Activated CD4-positive, alpha-beta T cell treated with anti-CD3 and anti-CD28 coated beads, Interleukin-2, Interleukin-6, amounts not matched to agents 100 ng/mL and 50 ng/mL, durations not matched to agents 16 hours and 8 hours (primary cell): Measurements from ENCODE around the gene AKT3.

Experiments
- DNase-seq: peaks from one replicate; pipeline ENCODE4 v3.0.0-alpha.2; 2020

The AKT3 gene

DNA sequence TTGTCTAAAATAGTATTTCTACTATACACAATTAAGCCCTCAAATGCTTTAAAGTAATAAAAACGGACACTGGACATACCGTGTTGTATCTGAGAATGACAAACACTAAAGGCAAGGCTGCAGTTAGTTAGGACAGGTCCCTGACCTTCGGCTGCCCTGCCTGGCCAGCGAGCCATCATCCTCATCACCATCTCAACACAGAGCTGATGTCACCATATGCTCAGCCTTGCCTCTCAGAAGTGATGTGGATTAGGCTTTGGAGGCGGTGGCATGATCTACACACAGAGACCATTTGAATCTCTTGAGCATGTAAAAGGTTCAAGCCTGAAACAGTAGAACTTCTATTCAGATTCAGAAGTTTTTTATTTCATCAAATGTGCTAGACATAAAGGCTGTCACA, 349.5 kb downstream of the AKT3 start:
- no peak for DNase-seq

DNA sequence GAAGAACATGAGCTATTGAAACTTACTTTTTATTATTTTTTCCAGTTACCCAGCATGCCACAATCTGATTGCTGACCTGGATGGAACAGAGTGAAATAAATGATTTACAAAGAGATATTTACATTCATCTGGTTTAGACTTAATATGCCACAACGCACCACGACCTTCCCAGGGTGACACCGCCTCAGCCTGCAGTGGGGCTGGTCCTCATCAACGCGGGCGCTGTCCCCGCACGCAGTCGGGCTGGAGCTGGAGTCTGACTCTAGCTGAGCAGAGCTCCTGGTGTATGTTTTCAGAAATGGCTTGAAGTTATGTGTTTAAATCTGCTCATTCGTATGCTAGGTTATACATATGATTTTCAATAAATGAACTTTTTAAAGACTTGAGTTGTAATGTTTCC, 350.3 kb downstream of the AKT3 start:
- DNase-seq: no peak

DNA sequence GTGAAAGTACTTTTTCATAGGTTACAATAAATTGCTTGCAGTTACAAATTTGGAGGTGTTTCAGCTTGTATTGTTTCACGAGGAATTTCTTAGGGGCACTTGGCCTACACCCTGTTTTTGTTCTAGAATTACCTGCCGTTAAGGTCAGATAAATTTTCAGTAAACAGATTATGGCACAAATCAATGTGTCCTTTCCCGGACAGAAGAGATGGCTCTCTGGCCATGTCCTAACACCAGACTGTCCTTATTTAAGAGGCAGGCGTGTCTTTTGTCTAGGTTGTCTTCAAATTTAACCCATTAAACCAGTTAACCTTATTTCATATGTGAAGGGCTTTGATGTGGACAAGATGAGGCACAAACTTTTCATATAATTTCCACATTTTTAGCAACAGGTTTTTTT, 350.8 kb downstream of the AKT3 start:
- no peak for DNase-seq

DNA sequence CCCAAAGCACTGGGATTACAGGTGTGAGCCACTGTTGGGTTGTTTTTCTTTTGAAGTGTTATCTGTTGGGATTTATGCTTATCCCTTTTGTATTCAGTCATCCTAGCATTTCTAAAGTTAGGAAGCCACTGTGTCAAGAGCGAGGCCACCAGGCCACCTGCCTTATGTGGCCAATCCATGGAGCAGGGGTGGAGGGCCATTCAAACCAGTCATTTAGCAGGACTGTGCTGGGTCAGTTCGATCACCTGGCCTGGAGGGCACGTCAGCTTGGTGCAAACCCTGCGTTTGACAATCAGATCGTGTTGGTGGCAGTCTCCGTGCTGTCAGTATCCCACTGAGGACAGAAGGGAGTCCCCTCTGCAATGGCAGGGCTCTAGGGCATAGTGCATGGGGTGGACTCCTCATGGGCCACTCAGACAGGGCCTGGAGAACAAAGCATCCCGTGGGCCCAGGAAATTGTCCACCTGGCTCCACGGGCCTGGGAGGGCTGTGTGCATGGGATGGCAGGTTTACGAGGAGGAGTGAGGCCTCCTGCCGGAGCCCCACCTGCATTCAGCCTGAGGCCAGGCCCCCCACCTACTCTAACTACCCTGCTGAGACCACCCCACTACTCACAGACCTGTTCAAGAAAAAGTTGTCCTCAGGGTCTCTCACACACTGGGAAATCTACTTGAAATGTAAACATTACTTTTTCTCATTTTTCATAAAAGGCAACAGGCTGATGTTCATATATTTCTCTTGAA, 351.9 kb downstream of the AKT3 start:
- DNase-seq: no peak

DNA sequence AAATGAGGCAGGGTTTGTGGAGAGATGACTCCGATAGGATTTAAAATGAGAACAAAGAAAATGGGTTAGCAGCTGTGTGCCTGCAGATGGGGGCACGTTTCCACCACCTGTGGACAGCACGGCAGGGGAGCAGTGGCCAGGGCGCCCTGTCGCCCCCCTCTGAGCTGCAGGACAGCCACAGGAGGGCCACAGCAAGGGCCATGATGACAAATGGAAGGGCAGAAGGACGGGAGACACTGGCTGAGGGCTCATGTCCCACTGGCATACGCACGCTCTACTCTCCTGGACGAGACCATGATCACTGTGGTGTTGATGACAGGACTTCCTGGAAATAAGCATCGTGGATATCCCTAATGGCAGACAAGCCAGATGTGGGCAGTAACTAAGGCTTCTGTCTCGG, 353.2 kb downstream of the AKT3 start:
- DNase-seq: no peak

DNA sequence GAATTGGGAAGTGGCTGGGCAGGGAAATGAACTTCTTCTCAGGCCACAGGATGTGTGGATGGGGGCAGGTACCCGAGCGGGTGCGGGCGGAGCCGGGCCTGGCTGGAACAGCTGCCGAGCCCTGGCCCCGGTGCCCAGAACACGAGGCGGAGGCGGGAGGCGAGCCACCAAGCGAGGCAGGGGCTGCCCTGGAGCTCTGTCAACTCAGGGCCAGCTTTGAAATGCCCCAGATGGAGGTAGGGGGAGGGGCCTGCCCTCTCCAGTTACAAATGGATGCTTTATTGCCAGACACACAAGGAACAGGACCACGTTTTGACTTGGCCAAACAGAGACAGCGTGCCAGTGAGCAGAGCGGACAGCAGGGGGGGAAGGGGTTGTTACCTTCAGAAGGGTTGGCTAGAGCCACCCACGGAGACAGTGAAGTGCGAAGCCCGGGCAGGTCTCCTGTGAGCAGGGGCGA, 353.8 kb downstream of the AKT3 start:
- no peak for DNase-seq

DNA sequence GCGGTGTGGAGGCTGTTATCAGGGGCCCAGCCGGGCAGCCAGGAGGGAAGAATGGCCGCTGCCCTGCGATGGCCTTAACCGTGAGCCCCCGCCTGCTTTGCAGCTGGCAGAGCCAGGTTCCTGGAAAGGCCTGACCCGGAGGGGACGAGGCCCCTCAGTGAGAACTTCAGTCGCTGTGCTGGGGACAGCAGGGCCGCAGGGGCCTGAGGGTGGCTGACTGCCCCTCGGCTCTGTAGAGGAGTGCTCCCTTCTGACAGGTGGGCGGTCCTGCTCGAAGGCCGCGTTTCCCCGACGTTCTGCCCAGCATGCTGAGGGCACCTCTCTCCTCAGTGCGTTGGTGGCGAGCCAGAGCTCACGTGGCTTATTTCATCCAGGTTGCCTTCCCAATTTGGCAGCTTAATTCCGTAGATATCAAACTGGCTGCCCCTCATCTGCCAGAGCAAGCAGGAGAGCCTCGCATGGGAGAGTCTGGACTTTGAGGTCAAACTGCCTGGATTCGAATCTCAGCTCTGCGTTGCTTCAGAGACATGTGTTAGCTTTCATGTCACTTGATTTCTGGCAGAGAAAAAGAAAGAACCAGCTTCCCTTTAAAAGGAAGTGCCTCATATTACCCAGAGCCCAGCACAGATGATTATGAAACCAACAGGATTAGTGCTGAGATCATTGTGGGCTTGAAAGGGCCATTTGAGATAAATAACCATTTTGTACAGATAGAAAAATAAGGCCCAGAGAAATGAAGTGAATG, 354.4 kb downstream of the AKT3 start:
- DNase-seq: no peak

DNA sequence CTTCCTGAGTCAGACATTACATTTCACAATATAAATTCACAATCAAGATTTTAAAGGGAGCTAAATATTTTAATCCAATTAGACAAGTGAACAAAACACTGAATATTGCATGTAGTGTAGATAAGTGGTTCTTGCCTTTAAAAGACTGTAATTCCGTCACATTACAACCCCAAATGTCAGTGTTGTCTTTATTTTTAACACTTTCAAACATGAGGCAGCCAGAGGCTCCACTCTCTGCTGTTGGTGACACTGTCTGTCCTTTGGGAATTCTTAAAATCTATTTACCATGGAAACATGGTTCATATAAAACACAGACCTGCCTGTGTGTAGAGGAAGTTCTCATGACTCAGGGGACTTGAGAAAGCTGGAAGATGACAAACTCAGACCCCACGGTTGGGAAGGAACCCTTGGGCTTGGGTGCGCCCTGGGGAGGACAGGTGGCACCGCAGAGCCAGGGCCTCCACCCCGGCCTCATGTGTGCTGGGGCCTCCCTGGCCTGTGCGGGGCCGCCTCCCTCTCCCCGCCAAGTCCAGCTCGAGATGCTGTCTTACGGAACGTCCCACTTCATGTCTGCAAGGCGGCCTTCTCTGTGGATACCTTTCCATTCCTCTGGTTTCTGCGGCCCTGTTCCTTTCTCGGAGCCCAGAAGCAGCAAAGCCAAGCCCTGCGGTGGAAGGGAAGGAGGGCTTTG, 355.2 kb downstream of the AKT3 start:
- no peak for DNase-seq

DNA sequence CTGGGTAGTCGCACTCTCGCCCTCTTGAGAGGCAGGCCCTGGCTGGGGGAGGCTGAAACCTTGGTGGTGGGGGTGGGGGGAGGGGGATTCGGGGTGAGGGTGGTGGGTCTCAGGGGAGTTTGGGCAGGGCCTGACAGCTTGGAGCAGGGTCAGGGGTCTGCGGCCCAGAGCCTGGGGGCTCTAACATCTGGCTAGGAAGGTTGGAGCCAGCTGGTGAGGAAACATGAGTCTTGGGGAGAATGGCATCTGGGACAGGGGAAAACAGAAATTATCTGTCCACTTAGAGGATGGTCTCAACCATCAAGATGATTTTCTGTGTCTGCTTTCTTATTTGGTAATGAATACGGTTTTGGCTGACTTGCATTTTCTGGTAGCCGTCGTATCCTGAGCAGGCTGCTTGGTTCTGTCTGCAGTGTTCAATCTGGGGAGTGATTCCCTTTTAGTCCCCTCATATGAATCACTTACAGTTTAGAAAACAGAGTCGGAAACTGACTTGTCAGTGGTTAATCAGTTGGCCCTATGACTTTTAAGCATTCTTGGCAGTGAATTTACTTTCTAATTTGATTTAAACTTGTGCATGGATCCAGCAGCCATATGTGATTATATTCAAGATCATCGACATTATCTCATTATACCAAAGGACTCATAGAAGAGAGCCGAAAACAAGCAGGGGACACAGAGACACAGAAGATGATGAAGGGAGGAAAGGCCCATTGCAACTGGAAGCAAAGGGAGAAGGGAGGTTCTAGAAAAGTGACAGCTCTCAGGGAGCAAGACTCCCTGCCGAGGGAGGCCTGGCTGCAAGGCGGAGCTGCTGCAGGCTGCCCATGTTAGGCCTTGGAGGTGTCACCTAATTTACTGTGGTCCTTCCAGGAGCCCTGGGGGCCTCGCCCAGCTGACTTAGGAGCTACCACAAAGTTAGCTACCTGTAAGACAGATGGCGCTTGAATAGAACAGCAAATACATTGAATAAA, 356.6 kb downstream of the AKT3 start:
- no peak for DNase-seq

DNA sequence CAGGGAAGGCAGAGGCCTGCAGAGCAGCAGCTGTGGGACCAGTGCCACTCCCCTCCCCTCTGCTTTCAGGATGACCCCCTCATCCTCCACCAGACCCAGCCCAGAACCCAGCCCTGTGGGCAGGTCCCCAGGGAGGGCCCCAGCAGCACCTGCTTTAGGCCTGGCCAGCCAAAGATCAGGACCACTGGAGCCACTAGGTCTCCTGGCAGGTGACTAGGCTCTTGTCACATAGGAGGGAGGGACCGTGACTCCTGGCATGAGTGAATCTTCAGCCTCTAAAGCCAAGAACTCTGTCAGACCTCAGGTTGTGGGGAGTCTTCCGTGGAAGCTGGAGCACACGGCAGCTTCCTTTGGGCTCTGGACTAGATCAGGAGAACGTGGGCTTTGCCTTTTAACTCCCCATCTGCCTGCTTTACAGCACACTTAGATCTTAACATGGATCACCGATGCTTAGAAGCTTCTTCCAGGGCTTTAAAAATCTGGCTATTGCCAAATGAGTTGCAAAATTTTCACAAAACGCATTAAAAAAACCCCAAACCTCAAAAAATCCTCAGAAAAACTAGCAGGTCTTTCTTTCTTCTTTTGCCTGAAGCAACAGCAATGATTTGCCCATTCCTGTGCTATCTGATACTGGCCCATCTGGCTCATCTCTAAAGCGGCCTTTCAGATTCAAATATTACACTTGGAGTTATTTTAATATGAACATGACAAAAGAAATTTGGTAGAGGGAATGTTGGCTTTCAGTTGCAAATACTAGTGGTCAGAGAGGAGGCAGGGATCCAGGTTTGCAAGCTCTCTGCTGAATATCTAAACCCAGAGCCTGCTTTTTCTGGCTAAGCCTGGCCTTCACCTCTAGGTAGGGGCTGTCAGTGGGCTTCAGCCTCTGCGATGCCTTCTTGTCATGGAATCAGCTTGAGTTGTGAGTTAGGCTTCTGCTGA, 359.0 kb downstream of the AKT3 start:
- no peak for DNase-seq

DNA sequence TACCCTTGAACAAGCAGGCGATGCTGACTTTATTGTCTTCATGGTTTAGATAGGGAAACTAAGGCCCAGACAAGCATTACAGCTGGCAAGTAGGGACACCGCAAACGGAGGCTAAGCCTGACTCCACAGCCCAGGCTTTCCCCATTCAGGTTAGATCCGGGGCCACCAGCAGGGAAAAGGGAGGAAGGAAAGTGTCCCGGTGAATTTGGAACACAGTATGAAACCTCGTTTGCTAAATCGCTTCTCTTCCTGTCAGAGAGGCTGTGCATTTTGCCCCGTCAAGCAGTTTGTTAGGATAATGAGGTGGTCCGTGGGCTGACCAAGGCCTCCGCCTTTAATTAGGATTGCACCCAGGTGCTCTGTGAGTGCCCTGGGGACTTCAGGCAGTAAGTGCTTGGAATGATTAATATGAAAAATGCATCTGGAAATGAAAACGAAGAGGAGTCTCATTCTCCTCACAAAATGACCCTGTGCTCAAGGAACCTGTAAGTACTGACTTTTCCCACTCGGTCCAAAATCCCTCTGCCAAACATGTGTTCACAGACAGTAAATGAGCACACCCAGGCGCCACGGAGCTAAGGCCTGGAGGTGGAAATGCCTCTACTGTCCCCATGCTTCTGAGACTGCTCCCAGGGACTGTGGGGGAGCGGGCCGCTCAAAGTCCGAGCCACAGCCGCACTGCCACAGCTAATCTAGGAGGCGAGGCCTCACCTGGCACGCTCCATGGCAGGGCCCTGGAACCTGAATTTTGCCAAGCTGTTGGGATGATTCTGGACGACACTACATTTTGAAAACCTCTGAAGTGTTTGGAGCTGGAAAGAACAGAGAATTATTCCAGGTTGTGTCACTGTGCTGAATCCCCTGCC, 360.1 kb downstream of the AKT3 start:
- no peak for DNase-seq

DNA sequence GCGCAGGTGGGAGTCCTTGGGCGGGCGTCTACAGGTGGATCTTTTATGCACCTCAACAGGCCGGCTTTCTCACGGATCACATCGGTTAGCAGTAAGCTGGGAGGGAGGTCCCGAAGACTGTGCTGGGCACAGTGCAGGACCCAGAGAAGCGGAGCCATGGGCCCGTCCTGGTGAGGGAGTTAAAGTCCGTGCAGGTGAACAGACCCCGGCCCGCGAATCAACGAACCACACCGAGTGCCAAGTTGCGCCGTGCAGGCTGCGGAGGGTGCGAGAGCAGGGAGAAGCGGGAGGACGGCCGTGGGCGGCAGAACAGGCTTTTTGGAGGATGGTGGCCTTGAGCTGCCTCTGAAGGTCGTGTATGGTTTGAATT, 360.9 kb downstream of the AKT3 start:
- no peak for DNase-seq

DNA sequence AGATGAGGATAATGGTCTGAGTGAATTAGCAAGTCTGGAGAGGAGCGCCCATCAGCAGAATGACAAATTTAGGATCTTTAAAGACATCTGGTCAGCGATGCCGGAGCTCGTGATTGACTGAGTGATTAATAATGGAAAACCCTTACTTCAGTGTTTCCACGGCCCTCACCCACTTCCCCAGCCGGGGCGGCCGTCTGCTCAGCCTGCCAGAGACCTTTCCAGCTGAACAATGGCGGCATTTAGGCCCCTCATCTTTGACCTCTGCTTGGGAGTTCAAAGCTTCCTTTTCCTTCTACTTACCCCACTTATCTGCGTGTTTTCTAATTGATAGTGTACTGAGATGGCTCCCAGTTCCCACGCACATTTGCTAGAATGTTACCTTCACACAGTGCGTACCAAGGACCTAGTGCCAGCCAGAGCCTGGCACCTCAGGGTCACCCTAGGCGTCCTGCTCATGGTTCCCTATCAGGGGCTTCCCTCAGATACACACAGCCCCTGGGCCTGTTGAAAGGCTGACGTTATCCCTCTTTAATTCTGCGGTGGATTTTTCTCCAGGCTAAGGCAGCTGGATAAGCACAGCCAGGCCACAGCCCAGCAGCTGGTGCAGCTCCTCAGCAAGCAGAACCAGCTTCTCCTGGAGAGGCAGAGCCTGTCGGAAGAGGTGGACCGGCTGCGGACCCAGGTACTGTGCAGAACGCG, 361.4 kb downstream of the AKT3 start:
- no peak for DNase-seq

DNA sequence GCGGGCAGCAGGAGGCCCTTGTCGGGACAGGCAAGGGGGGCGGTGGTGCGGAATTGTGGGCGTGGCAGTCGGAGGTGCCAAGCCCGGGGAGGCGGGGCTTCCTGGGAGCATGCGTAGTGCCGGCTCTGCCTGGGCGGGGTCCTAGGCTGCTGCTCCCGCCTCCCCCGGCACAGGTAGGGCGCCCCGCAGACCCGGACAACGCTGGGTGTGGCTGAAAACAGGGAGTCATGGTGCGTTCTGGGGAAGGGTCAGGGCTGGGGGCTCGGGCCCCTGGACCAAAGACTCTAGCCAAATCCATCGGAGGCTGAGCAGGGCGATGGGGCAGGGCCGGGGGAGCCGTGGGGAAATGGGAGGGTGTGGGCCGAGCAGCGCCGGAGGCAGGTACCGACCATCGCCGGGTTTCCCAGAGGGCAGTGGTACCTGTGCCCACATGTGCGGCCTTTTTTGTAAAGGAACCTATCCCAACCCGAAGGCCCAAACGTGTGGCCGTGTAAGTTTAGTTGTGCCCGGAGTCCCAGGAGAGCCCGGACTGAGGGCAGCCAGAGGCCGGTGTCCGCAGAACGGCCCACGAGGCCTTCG, 362.3 kb downstream of the AKT3 start:
- DNase-seq: no peak

DNA sequence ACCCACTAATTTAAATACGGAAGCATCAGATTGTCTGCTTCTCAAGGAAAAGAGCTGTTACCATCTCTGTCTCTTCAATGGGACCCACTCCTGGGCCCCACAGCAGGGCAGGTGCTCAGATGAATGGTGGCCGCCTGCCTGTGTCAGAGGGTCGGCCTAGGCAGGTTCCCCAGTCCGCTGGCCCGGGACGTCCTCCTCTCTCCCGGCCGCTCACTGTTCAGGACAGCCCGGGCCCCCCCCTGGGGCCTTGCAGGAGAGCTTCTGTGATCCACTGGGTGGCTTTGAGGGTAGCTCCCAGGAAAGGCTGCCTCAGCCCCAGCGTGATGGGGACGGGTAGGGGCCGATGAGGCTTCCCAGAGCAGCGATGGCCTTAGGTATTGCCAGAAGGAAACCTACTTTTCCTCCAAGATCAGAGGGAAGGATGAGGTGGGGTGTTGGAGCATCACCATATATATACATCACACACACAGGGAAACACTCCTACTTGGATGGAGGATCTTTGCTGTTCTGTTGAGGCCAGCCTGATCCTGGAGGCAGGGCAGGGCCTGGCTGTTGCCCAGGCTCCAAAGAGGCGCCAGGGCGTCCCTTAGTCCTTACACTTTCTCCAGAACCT, 362.9 kb downstream of the AKT3 start:
- no peak for DNase-seq

DNA sequence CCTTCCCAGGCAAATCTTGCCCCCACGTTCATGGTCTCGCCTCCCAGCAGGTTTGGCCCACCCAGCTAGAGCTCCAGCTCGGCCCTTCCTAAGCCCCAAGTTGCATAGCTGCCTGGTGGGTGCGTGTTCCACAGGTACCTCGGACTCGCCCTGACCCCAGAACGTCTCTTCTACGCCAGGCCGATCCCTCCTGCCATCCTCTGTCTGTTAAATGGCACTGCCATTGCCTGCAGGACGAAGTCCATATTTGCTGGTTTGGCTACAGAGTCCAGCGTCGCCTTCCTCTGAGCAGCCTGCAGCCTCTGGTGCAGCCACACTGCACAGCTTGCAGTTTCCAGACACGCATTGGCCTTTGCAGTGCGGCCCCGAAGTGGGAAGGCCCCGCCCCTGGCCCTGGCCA, 366.1 kb downstream of the AKT3 start:
- no peak for DNase-seq

DNA sequence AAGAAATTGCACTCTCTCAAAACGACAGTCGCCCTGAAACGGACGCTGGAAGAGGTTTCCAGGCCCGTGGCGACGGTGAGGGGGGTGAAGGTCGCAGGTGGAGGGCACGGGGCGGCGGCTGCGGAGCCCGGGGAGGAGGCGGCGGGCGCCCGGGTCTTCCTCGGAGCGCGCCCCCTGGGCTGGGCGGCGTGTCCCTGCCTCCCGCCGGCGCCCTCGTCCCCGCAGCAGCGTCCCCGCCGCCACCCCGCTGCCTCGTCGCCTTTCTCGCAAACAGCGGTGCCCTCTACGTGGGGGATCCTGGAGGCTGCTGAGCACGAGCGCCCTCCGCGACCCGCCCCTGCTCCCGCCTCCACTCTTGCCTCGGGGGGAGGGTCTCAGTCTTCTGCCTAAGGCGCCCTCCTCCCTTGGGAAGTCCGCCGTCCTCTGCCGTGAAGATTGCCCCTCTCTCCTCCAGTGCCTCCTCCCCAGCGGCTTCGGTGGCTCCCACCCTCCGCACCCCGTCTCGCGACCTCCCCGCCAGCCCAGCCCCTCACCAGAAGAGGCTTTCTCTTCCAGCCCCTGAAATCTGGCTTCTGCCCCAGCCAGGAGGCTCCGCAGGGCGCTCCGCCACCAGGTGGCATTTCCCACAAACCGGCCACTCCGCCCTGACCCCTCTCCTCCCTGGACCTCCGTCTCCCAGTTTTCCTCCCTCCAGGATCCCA, 366.8 kb downstream of the AKT3 start:
- no peak for DNase-seq
